ENCODE measurements around the gene METTL2B.
"Not testable (repeated sequence)": the region's sequence is repeated elsewhere in the genome, so short reads cannot be mapped to it uniquely, and the experiment has no call there.

METTL2B gene

GRCh38 chr7:128526062-128526466 is 49.5 kb downstream of the METTL2B start:
- DNase-seq (ENCODE audit: low spot score) = not testable (repeated sequence)

- DNase-seq (ENCODE audit: low spot score) = not testable (repeated sequence)
Observed at GRCh38 chr7:128529191-128529590, 52.6 kb downstream of the METTL2B start.

- DNase-seq (ENCODE audit: low spot score) = peak; percentile 29
Observed at GRCh38 chr7:128530121-128530854, 53.7 kb downstream of the METTL2B start.

DNA sequence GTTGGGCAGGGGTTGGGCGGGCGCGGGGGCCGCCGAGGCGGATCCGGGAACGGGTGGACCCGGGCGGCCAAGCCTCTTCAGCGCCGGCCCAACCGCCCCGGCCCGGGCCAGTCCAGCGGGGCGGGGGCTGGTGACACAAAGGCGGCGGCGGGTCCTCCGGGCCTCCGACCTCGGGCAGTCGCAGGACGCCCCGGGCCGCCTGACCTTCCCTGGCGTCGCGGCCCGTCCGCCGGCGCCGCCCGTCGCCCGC is 54.2 kb downstream of the METTL2B start:
- DNase-seq (ENCODE audit: low spot score) = no peak

GRCh38 chr7:128531105-128531954 is 54.8 kb downstream of the METTL2B start:
- DNase-seq (ENCODE audit: low spot score) = peak; percentile 86

- peak; percentile 5 for DNase-seq (ENCODE audit: low spot score)
Observed at GRCh38 chr7:128531955-128532478, 55.5 kb downstream of the METTL2B start.

DNA sequence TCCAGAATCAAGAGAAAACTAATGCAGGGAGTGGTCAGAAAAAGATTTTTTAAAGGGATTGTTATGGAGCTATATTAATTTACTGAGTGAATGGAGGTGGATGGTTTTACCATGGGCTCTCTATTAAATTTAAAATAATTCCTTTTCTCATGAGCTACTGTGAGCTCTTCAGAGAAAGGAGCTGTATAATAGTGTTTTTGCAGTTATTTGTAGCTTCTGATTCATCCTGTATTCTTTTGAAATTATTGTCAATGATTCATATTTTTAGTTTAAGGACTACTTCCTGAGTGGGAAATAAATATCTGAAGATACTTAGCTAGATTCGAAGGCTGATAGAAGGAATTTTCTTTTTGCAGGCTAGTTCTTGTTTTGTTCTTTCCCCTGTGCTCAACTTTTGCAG is 56.4 kb downstream of the METTL2B start:
- not testable (repeated sequence) for DNase-seq (ENCODE audit: low spot score)

GRCh38 chr7:128537410-128537809 is 60.9 kb downstream of the METTL2B start:
- DNase-seq (ENCODE audit: low spot score) = not testable (repeated sequence)

DNA sequence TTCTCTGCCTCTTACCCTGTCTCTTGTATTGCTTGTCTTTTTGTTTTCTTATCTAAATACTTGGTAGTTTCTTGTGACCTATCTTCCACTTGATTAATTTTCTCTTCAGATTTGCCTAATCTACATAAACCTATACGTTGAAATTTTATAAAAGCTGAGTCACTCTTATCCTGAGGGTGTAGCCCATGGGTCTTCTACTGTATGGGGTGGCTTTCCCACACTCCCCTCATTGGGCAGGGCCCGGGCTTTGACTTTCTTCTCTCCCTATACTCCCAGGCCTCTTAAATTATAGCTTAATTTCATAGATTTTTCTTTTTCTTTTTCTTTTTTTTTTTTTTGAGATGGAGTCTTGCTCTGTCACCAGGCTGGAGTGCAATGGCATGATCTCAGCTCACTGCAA is 66.0 kb downstream of the METTL2B start:
- not testable (repeated sequence) for DNase-seq (ENCODE audit: low spot score)

- not testable (repeated sequence) for DNase-seq (ENCODE audit: low spot score)
Observed at GRCh38 chr7:128543300-128543699, 66.8 kb downstream of the METTL2B start.

GRCh38 chr7:128546319-128546851 is 69.8 kb downstream of the METTL2B start:
- not testable (repeated sequence) for DNase-seq (ENCODE audit: low spot score)

DNA sequence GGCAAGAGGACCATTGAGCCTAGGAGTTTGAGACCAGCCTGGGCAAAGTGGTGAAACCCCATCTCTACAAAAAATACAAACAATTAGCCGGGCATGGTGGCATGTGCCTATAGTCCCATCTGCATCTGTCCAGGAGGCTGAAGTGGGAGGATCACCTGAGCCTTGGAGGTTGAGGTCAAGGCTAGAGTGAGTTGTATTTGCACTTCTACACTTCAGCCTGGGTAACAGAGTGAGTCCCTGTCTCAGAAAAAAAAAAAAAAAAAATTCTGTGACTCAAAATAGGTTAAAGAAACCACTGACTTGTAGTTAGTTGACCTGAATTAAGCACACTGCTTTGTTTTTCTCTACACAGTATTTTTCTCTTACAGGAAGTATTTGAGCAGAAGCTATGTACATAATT is 74.4 kb downstream of the METTL2B start:
- DNase-seq (ENCODE audit: low spot score) = no peak

GRCh38 chr7:128554394-128554793 is 77.8 kb downstream of the METTL2B start:
- not testable (repeated sequence) for DNase-seq (ENCODE audit: low spot score)
